Naive thymus-derived CD4-positive, alpha-beta T cell (primary cell): Measurements from ENCODE around the gene AIP. TPM values are rescaled to one million over a fixed set of nuclear protein-coding genes. Genes with fewer than 3 reads are reported as not detected.

Experiments used
- ATAC-seq: fragments of 150-1000 bp; cut with Tn5 transposase; 2 replicates; pipeline ENCODE4 v1.10.0; 2021; ENCODE audit warnings: mild to moderate bottlenecking, moderate library complexity
- CTCF ChIA-PET: fragments of 350-600 bp; sonication (Branson Sonifier 250); formaldehyde crosslinking; loops from one replicate; lab custom pipeline; 2021; ENCODE audit warnings: antibody characterized with exemption; lab: Charles Lee
- POLR2A ChIA-PET: fragments of 350-600 bp; sonication (Branson Sonifier 250); formaldehyde crosslinking; loops from one replicate; lab custom pipeline; 2021; ENCODE audit warnings: antibody characterized with exemption, inconsistent platforms; lab: Charles Lee
- DNase-seq, 9 donors: peaks; one replicate each; pipeline versions ENCODE4 v3.0.0 to v3.0.0-alpha.2; 2020 to 2022; ENCODE audit warnings: mixed read lengths in 1 of 9
- H3K27ac ChIP-seq: one replicate; pipeline ENCODE4 v1.7.0; 2013; ENCODE audit warnings: mild to moderate bottlenecking, low read depth, low read length, moderate library complexity
- H3K27me3 ChIP-seq, 2 donors: one replicate each; pipeline ENCODE4 v1.7.0; 2013; ENCODE audit warnings: low read length in 2 of 2, mild to moderate bottlenecking in 2 of 2, moderate library complexity in 2 of 2; ENCODE audit not compliant: control insufficient read depth in 2 of 2, insufficient read depth in 2 of 2
- H3K36me3 ChIP-seq, 3 experiments: 1 replicate in 2 of 3; 2 replicates in 1 of 3; pipeline ENCODE4 v1.7.0; 2013; ENCODE audit warnings: low read length in 3 of 3, mild to moderate bottlenecking in 3 of 3, moderate library complexity in 1 of 3; ENCODE audit not compliant: insufficient read depth in 3 of 3, control insufficient read depth in 2 of 3
- H3K4me1 ChIP-seq, 2 donors: one replicate each; pipeline ENCODE4 v1.7.0; 2013; ENCODE audit warnings: low read length in 2 of 2, mild to moderate bottlenecking in 2 of 2, moderate library complexity in 1 of 2; ENCODE audit not compliant: control insufficient read depth in 2 of 2, insufficient read depth in 2 of 2
- H3K4me3 ChIP-seq: 2 replicates; pipeline ENCODE4 v1.7.0; 2013; ENCODE audit warnings: mild to moderate bottlenecking, low read length
- H3K9me3 ChIP-seq, 3 experiments: 1 replicate in 2 of 3; 2 replicates in 1 of 3; pipeline ENCODE4 v1.7.0; 2013; ENCODE audit warnings: low read length in 3 of 3; ENCODE audit not compliant: control insufficient read depth in 2 of 3
- H3K27ac Mint-ChIP-seq, 9 donors: one replicate each; pipeline ENCODE4 v1.8.0; 2020 to 2022; ENCODE audit warnings: mixed read lengths in 9 of 9, mild to moderate bottlenecking in 8 of 9, moderate library complexity in 5 of 9, inconsistent platforms in 2 of 9
- H3K27me3 Mint-ChIP-seq, 5 donors: one replicate each; pipeline ENCODE4 v1.8.0; 2021 to 2022; ENCODE audit warnings: mixed read lengths in 5 of 5, mild to moderate bottlenecking in 1 of 5
- H3K36me3 Mint-ChIP-seq, 5 donors: one replicate each; pipeline ENCODE4 v1.8.0; 2020 to 2022; ENCODE audit warnings: mixed read lengths in 5 of 5, mild to moderate bottlenecking in 3 of 5, inconsistent platforms in 1 of 5
- H3K4me1 Mint-ChIP-seq, 7 donors: one replicate each; pipeline ENCODE4 v1.8.0; 2020 to 2022; ENCODE audit warnings: mixed read lengths in 7 of 7, mild to moderate bottlenecking in 3 of 7, inconsistent platforms in 1 of 7
- H3K4me3 Mint-ChIP-seq, 10 donors: one replicate each; pipeline ENCODE4 v1.8.0; 2020 to 2022; ENCODE audit warnings: mild to moderate bottlenecking in 10 of 10, mixed read lengths in 10 of 10, moderate library complexity in 6 of 10, inconsistent platforms in 2 of 10
- H3K9me3 Mint-ChIP-seq, 11 donors: one replicate each; pipeline ENCODE4 v1.8.0; 2020 to 2022; ENCODE audit warnings: mixed read lengths in 11 of 11, mild to moderate bottlenecking in 4 of 11, inconsistent platforms in 1 of 11, moderate library complexity in 1 of 11
- intact Hi-C, 2 donors: fragments of 100-400 bp; cut with micrococcal nuclease; formaldehyde crosslinking; loops; one replicate each; pipeline ENCODE4 v1.15.1; 2023
- polyA plus RNA-seq, 2 donors: library from polyadenylated mRNA; unstranded; fragments of 300-500 nt; fragmentation: Illumina TruSeq; gene quantifications; one replicate each; pipeline ENCODE4 v1.2.3, GENCODE V29; 2021
- total RNA-seq, 6 experiments: library from RNA in 5 of 6; stranded (reverse) in 5 of 6; gene quantifications; 1 replicate in 5 of 6; 2 replicates in 1 of 6; pipeline ENCODE4 v1.2.3 and lab custom pipeline; 2021 to 2026

AIP gene
- total and polyA plus RNA-seq, 7 experiments from 2014 or later: 107 to 205 (median 137) TPM

- intact Hi-C loops: no loop called here
- ChIA-PET CTCF (no interaction called here), POLR2A (interaction anchor here (0.6 to 1.0 kb wide), 2 partner anchors 61 to 66 kb away, joined by 3 read pairs; no protein-coding TSS in a partner anchor)
- Histone ChIP-seq H3K27me3 (no peaks in the 10 kb centered on the region), H3K36me3 (no peaks in the 10 kb centered on the region), H3K4me1 (no peaks in the 10 kb centered on the region), H3K9me3 (no peaks in the 10 kb centered on the region), H3K4me3 (no peak overlapping the region), H3K27ac (no peak overlapping the region)
- Mint-ChIP-seq H3K4me1 (no peaks in the 10 kb centered on the region), H3K36me3 (no peaks in the 10 kb centered on the region), H3K9me3 (no peaks in the 10 kb centered on the region), H3K27ac (no peak overlapping the region), H3K27me3 (peaks cover 0 to 14% (median 0%) of the 10 kb centered on the region in 5 donors), H3K4me3 (no peak overlapping the region)
- no peak for ATAC-seq
- no peak for DNase-seq
Observed at GRCh38 chr11:67517784-67518552, 35.1 kb downstream of the AIP start.

- Histone ChIP-seq H3K4me3 (no peak overlapping the region), H3K27me3 (no peaks in the 10 kb centered on the region), H3K9me3 (no peaks in the 10 kb centered on the region), H3K27ac (no peak overlapping the region), H3K4me1 (no peaks in the 10 kb centered on the region), H3K36me3 (no peaks in the 10 kb centered on the region)
- POLR2A ChIA-PET: no interaction called here
- peaks cover 0 to 6% (median 0%) of the 10 kb centered on the region in 5 donors for H3K27me3 Mint-ChIP-seq
- no peaks in the 10 kb centered on the region for H3K9me3 Mint-ChIP-seq
- no peak overlapping the region for H3K4me3 Mint-ChIP-seq
- H3K4me1 Mint-ChIP-seq: peaks cover 0 to 1% (median 0%) of the 10 kb centered on the region in 7 donors
- intact Hi-C loops: no loop called here
- ATAC-seq: no peak
- H3K27ac Mint-ChIP-seq: peak overlapping the region in 1 of 9 donors; percentile 46
- CTCF ChIA-PET: no interaction called here
- H3K36me3 Mint-ChIP-seq: no peaks in the 10 kb centered on the region
- no peak for DNase-seq
Observed at GRCh38 chr11:67519726-67520125, 36.9 kb downstream of the AIP start.

GRCh38 chr11:67520856-67521824, 38.3 kb downstream of the AIP start:
- CTCF ChIA-PET: interaction anchor here (0.6 kb wide), 2 partner anchors 11 to 565 kb away, joined by 3 to 4 read pairs; no protein-coding TSS in a partner anchor
- Histone ChIP-seq H3K27me3 (no peaks in the 10 kb centered on the region), H3K27ac (no peak overlapping the region), H3K36me3 (no peaks in the 10 kb centered on the region), H3K4me3 (no peak overlapping the region), H3K4me1 (no peaks in the 10 kb centered on the region), H3K9me3 (no peaks in the 10 kb centered on the region)
- no peaks in the 10 kb centered on the region for H3K36me3 Mint-ChIP-seq
- POLR2A ChIA-PET: no interaction called here
- no peak overlapping the region for H3K27ac Mint-ChIP-seq
- H3K4me1 Mint-ChIP-seq: peaks cover 0 to 2% (median 0%) of the 10 kb centered on the region in 7 donors
- no peak overlapping the region for H3K4me3 Mint-ChIP-seq
- no peak for ATAC-seq
- no peak for DNase-seq
- intact Hi-C loops: no loop called here
- no peaks in the 10 kb centered on the region for H3K9me3 Mint-ChIP-seq
- H3K27me3 Mint-ChIP-seq: peaks cover 0 to 5% (median 0%) of the 10 kb centered on the region in 5 donors

- POLR2A ChIA-PET: no interaction called here
- Histone ChIP-seq H3K4me3 (no peak overlapping the region), H3K27me3 (no peaks in the 10 kb centered on the region), H3K27ac (no peak overlapping the region), H3K36me3 (no peaks in the 10 kb centered on the region), H3K4me1 (no peaks in the 10 kb centered on the region), H3K9me3 (no peaks in the 10 kb centered on the region)
- H3K4me1 Mint-ChIP-seq: peaks cover 0 to 2% (median 0%) of the 10 kb centered on the region in 7 donors
- CTCF ChIA-PET: interaction anchor here (0.6 kb wide), 1 partner anchor 566 kb away, joined by 4 read pairs; no protein-coding TSS in a partner anchor
- ATAC-seq (no peak), DNase-seq (no peak)
- no peak overlapping the region for H3K27ac Mint-ChIP-seq
- no peak overlapping the region for H3K4me3 Mint-ChIP-seq
- no peaks in the 10 kb centered on the region for H3K36me3 Mint-ChIP-seq
- H3K9me3 Mint-ChIP-seq: peaks cover 0 to 2% (median 0%) of the 10 kb centered on the region in 11 donors
- intact Hi-C loops: no loop called here
- H3K27me3 Mint-ChIP-seq: peaks cover 0 to 5% (median 0%) of the 10 kb centered on the region in 5 donors
Observed at GRCh38 chr11:67521924-67522323, 39.1 kb downstream of the AIP start.

- Histone ChIP-seq H3K4me1 (no peaks in the 10 kb centered on the region), H3K4me3 (no peak overlapping the region), H3K27ac (no peak overlapping the region), H3K9me3 (no peaks in the 10 kb centered on the region), H3K27me3 (no peaks in the 10 kb centered on the region), H3K36me3 (no peaks in the 10 kb centered on the region)
- POLR2A ChIA-PET: interaction anchor here (0.8 kb wide), 1 partner anchor 47 kb away, joined by 6 read pairs; no protein-coding TSS in a partner anchor
- H3K27ac Mint-ChIP-seq: no peak overlapping the region
- CTCF ChIA-PET: no interaction called here
- intact Hi-C loops: no loop called here
- DNase-seq: no peak
- H3K4me3 Mint-ChIP-seq: no peak overlapping the region
- H3K4me1 Mint-ChIP-seq: peaks cover 0 to 2% (median 0%) of the 10 kb centered on the region in 7 donors
- no peaks in the 10 kb centered on the region for H3K36me3 Mint-ChIP-seq
- H3K9me3 Mint-ChIP-seq: peaks cover 0 to 2% (median 0%) of the 10 kb centered on the region in 11 donors
- ATAC-seq: no peak
- H3K27me3 Mint-ChIP-seq: peaks cover 0 to 8% (median 2%) of the 10 kb centered on the region in 5 donors
Observed at GRCh38 chr11:67522338-67522737, 39.5 kb downstream of the AIP start.

- Mint-ChIP-seq H3K27me3 (peaks cover 0 to 11% (median 5%) of the 10 kb centered on the region in 5 donors), H3K36me3 (no peaks in the 10 kb centered on the region), H3K4me3 (no peak within 1 kb of the TSS), H3K27ac (no peak within 1 kb of the TSS), H3K9me3 (peaks cover 0 to 6% (median 0%) of the 10 kb centered on the region in 11 donors), H3K4me1 (peaks cover 0 to 2% (median 0%) of the 10 kb centered on the region in 7 donors)
- DNase-seq: no peak
- POLR2A ChIA-PET: interaction anchor here (0.8 kb wide), 1 partner anchor 46 kb away, joined by 6 read pairs; no protein-coding TSS in a partner anchor
- no peak for ATAC-seq
- Histone ChIP-seq H3K9me3 (no peaks in the 10 kb centered on the region), H3K4me1 (no peaks in the 10 kb centered on the region), H3K27ac (no peak within 1 kb of the TSS), H3K27me3 (no peaks in the 10 kb centered on the region), H3K4me3 (no peak within 1 kb of the TSS), H3K36me3 (no peaks in the 10 kb centered on the region)
- CTCF ChIA-PET: no interaction called here
- intact Hi-C loops: no loop called here
Observed at GRCh38 chr11:67522844-67523555, 40.2 kb downstream of the AIP start, which contains the start of gene CABP2. TSS of gene CABP2 (minus strand) at chr11:67523446. CDS start at chr11:67523326, 120 bp downstream.
